A549 treated with AZD2906 at 1 μM for 4 hours (cell line): ENCODE data around the gene ZNF121. TPM values are rescaled to one million over a fixed set of nuclear protein-coding genes. Genes with fewer than 3 reads are reported as not detected.

ENCODE experiments used
- total RNA-seq: library from RNA; stranded (reverse); fragments of 200-300 nt; extraction: Qiagen RNA extraction; gene quantifications from 5 replicates; pipeline ENCODE4 v1.2.3, GENCODE V29; 2022

Gene ZNF121
- 2.7 to 4.0 TPM (median 2.9 TPM) in 5 replicates for total RNA-seq

GRCh38 chr19:9584073-9584833 is at the start of gene ZNF121:
Gene ZNF121, minus strand, starts transcription at chr19:9584504. Its CDS starts 16,407 bp downstream, at chr19:9568097.

GRCh38 chr19:9621156-9622037 is 37.1 kb upstream of the ZNF121 start, which contains the start of gene ZNF561:
Gene ZNF561, minus strand, starts transcription at chr19:9621232. Its CDS starts 1,776 bp downstream, at chr19:9619456.

GRCh38 chr19:9538183-9539058 is 45.9 kb downstream of the ZNF121 start, which contains the start of gene ZNF426:
Gene ZNF426, minus strand, starts transcription at chr19:9538645. Its CDS starts 2,413 bp downstream, at chr19:9536232.

Other genes with a start within 250 kb of the ZNF121 start
- 0.30 to 0.76 TPM (median 0.55 TPM) in 5 replicates for gene ZNF177, start 221.5 kb downstream of the ZNF121 start, total RNA-seq
- 2.7 to 4.0 TPM (median 3.2 TPM) in 5 replicates for gene ZNF266, start 148.9 kb downstream of the ZNF121 start, total RNA-seq
- not detected in 5 replicates for gene ZNF560, start 85.9 kb downstream of the ZNF121 start, total RNA-seq
- 0.85 to 1.6 TPM (median 1.0 TPM) in 5 replicates for gene ZNF426, start 45.9 kb downstream of the ZNF121 start, total RNA-seq
- 6.7 to 13.9 TPM (median 8.5 TPM) in 5 replicates for gene ZNF561, start 36.7 kb upstream of the ZNF121 start, total RNA-seq
- 5.6 to 8.9 TPM (median 5.8 TPM) in 5 replicates for gene ZNF562, start 90.6 kb upstream of the ZNF121 start, total RNA-seq
- gene ZNF846, start 184.2 kb upstream of the ZNF121 start, total RNA-seq: 0.66 to 1.7 TPM (median 0.80 TPM) in 5 replicates
- 12.1 to 15.1 TPM (median 14.6 TPM) in 5 replicates for gene FBXL12, start 234.6 kb upstream of the ZNF121 start, total RNA-seq
- 403 to 439 TPM (median 416 TPM) in 5 replicates for gene UBL5, start 243.4 kb upstream of the ZNF121 start, total RNA-seq